Right hindlimb (tissue), 1 donor: Measurements from ENCODE around the gene ABCA3.

Experiments
- DNase-seq: peaks from one replicate; pipeline ENCODE4 v3.0.0-alpha.2; 2018

ABCA3 gene

DNA sequence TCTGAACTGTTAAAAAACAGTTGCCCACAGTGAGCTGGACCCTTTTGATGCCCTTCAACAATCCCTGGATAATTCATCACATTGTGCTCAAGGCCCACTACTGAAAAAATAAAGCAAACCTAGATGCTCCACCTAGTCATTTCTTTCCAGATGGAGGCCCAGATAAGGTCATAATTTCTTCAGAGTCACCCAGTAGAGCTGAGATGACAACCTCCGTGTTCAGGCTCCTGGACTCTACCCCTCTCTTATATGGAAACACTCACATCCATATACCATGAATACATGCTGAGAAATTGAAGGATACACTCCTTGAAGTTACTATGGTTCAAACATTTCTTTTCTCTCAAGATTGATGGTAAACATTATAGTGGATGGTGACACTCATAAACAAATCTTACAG lies 2.7 kb upstream of the ABCA3 start:
- no peak for DNase-seq

DNA sequence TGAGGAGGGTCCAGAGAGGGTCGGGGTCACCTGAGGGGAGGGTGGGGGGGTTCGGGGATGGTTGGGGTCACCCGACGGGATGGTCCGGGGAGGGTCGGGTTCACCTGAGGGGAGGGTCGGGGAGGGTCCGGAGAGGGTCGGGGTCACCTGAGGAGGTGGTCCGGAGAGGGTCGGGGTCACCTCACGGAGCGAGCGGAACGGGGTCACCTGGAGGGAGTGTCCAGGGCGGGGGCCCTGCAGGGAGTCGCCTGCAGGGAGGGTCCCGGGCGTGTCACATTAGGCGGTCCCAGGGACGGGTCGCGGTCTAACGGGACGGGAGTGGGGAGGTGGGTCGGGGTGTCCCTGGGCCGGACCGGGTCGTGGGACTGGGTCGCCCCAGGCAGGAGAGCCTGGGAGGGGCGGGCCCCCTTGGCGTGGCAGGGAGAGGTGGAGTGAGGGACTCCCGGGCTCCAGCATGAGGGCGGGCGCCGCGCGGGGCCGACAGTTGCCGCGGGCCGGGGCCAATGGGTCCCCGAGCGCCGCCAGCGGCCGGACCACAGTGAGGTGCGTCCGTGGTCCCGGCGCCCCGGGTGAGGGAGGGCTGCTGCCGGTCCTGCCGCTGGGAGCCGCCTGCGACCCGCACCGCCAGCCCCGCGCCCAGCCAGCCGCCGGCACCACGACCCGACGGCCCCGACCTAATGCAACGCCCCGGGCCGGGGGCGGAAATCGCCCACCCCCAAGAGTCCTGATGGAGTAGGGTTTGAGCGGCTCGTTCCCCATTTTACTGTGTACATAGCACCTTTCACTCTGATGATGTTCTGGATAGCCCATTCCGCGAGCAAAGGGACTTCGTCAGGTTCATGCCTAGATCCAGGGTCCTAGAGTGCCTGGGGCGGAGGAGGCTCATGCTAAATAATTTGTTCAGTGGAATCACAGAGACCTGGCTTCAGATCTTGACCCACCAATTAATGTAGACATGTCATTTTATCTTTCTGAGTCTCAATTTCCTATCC lies 1.2 kb upstream of the ABCA3 start:
- DNase-seq, result no peak

DNA sequence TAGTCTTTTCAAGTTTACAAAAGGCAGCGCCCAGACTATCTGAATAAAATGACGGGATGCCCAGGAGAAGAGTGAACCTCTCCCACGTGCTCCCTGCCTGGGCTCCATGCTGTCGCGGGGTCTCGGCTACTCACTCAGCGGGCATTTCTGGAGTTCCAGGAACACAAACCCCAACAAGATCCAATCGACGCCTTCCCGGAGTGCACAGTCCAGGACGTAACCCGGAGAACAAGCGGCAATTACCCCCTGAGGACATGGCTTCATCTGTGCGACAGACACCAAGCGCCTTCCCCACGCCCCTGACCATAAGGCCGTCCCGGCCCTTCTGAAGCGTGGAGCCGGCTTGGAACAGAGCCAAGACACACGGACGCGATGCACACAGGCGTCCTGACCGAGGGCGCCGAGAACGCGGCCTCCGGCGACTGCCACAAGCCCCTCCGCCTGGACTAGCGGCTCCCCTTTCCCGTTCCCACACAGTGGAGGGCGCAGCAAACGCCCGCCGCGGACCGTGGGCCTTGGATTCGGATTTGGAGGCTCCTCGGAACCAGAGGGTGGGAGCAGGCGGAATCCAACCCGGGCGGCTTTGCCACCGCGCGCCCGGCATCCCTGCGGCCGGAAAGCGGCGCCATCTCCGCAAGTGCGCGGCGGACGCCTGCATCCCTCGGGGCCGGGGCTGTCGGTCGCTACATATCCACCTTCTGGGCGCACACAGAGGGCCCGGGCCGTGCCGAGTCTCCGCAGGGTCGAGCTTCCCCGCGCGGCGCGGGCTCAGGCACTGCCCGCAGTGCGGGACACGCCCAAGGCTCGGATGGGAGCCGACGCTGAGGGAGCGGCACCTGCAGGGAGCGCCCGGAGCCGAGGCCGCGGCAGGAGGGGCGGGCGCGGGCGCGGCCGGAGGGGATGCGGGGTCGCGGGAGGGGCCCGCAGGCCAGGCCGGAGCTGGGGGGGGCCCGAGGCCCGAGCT lies 725 bp downstream of the ABCA3 start:
- DNase-seq, result peak; percentile 61

DNA sequence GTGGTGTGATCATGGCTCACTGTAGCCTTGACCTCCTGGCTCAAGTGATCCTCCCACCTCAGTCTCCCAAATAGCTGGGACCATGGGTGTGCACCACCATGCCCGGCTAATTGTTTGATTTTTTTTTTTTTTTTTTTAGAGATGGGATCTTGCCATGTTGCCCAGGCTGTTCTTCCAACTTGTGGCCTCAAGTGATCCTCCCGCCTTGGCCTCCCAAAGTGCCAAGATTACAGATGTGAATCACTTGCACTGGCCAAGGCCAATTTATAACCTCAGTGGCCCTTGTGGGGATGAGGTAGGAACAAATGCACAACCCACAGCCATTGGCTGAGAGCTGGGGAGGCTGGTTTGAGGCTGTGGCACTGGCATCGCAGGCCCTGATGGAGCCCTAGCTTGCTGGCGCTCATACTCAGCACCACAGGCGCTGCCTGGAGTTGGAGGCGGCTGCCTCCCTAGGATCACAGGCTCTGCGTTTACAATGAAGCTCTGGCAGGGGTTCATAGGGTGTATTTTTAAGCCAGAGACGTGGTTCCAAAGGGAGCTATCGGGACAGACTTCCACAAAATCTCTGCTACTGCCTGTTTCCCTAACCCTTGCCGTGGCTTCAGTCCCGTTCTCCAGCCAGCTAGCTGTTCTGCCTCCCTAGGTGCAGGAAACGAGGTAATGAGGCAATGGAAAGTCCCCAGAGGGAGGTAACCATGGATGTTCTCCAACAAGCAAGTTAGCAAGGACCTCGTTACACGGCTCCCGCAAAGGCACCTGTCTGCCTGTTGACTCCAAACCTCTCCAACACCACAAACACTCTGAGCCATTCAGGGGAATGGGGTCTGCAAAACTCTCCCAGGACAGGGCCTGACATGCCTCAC lies 2.9 kb downstream of the ABCA3 start:
- DNase-seq, result no peak

DNA sequence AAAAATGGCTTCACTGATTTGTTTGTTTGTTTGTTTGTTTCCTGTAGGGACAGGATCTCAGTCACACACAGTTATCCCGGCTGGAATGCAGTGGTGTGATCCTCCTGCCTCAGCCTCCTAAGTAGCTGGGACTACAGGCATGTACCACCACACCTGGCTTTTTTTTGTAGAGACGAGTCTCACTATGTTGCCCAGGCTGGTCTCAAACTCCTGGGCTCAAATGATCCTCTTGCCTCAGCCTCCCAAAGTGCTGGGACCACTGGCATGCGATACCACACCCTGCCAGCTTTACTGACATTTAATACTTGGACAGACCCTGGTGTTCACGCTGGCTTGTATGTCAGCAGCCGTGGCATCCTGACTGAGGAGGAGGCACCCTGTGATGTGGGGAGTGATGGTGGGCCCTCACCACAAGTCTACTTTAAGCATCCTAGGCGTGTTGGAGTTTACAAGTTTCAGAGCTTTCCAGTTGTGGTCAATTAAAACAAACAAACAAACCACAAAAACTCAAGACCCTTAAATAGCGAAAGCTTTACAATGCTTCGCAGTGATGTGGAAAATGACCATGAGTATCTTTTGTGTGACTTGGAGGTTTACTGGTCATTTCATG lies 5.1 kb downstream of the ABCA3 start:
- no peak for DNase-seq

DNA sequence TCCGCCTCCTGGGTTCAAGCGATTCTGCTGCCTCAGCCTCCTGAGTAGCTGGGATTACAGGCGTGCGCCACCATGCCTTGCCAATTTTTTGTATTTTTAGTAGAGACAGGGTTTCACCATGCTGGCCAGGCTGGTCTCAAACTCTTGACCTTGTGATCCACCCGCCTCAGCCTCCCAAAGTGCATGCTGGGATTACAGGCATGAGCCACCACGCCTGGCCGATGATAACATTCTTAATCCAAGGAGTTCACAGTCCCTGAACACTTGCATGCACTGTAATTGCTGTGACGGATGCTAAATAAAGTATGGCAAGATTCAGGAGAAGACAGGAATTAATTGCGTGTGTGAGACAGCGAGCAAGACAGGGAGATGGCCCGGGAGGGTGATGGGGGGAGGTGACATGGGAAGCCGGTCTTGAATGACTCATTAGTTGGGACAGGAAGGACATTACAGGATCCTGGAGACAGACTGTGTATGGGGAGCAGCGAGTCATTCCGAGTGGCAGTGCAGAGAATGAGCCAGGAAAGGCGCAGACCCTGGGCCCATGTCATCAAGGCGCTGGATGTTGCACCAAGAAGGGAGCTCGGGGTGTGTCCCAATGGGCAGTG lies 6.7 kb downstream of the ABCA3 start:
- DNase-seq, result no peak

DNA sequence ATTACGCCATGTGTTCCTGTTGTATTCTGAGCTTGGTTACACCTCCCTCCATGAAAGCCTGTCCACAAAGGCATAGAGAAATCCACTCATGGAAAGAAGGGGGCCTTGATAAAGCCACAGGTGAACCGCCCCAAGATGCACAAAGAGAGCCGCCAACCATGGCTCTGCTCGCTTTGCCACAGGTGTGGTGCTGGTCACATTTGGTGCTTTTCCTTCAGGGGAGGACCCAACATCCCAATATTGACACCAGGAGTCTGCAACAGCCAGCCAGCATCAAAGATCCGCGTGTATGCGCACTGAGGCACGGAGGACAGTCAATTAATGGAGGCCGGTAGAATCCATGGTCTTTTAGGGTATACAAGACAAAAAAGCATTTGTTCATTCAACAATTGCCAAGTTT lies 7.3 kb downstream of the ABCA3 start:
- DNase-seq, result no peak

DNA sequence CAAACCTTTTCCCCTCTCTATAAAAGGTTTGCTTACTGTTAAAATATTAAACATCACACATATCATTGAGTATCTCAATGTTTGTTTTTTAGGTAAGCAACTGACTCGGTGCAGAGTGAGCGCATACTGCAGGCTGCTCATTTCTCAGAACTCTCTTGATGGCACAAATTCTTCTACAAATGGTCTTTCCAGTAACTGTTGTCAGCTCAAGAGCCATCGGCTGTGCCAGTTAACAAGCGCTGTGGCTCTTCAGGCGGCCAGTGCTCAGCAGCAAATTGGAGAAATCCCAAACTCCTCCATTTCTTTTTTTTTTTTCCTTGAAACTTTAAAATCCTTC lies 8.6 kb downstream of the ABCA3 start:
- no peak for DNase-seq

DNA sequence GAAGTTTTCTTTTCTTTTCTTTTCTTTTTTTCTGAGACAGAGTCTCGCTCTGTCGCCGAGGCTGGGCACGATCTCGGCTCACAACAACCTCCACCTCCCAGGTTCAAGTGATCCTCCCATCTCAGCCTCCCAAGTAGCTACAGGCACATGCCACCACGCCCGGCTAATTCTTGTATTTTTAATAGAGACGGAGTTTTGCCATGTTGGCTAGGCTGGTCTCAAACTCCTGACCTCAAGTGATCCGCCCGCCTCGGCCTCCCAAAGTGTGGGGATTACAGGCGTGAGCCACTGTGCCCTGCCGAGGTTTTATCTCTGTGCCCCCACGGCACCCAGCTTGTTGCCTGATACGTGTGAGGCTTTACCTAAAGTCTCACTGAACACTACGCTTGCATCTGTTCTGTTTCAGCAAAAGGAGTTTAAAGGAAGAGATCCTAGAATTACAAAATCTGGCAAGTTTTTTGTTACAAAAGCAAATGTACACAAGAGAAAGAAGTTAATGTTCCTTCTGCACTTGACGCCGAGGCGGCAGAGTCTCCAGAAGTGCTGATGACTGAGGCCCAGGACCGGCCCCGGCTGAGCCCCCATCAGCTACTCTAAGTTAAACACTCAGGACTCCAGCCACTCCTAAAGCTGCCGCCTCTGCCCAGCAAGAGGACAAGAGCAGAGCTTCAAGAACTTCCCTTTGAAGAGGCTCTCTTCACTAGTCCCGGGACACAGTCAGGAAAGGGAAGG lies 9.2 kb downstream of the ABCA3 start:
- DNase-seq, result no peak

DNA sequence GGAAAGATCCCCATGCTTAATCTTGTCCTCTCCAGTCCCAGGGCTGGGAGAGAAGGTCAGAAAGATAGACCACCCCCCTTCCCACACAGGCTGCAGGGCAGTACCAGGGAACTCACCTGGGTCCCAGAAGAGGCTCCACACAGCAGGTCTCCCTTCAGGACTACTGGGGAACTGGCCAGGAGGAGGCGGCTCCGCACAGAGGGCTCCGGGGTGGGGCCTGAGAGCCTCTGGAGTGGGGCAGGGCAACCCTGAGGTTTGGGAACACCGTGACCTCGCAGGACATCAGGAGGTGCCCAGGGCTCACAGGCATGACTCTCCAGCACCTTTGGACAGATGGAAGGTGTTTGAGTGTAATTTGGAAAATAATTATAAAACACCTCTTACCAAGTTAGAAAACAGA lies 11.0 kb downstream of the ABCA3 start:
- DNase-seq, result no peak

DNA sequence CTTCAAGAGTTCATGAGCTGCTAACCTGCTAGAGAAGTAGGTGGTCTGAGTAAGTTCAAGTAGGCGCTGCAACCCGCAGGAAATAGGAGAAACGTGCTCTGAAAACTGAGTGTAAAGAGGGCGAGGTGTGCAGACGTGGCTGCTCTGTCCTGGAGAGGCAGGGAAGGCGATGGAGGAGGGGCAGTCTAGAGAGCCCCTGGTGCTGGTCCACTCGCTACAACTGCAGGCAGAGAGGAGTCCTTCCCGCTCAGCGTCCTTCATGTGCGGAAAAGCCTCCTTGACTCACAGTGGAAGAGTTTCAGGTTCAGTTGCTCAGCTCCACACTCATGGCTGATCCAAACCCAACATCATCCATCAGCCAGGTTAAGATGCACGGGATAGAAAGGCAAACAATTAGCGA lies 12.1 kb downstream of the ABCA3 start:
- no peak for DNase-seq

DNA sequence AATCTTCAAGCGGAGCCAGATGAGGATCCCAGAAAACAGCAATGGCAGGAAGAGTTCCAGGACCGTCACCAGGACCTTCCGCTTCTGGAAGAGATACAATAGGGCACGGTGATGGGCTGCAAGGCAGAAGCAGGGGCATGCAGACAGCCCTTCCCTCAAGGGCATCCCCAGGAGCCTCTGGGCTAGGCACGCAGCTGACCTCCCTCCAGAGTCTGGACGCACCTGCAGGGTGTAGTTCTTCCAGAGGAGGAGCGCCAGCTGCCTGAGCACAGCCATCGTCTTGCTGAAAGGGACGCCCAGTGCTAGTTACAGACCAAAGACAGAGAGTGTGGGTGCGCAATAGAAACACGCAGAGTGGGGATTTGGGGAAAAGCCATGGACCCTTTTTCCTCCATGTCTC lies 14.3 kb downstream of the ABCA3 start:
- DNase-seq, result no peak

DNA sequence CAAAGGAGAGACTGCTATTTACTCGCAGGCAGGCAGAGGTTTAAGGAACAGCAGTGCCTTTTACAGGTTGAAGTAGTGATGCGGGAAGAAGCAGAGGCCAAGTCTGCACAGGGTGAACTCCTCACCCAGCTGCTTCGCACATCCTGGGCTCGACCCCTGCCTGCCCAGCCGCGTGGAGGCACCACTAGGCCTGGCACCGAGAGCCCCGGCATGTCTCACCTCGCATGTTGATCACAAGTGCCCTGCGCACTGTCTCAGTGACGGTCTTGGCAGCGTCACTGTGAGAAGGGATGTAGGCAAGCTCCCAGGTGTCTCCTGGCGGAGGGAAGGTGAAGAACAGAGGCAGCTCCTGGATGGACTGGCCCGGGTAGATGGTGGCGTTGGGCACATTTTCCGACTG lies 14.7 kb downstream of the ABCA3 start:
- no peak for DNase-seq

DNA sequence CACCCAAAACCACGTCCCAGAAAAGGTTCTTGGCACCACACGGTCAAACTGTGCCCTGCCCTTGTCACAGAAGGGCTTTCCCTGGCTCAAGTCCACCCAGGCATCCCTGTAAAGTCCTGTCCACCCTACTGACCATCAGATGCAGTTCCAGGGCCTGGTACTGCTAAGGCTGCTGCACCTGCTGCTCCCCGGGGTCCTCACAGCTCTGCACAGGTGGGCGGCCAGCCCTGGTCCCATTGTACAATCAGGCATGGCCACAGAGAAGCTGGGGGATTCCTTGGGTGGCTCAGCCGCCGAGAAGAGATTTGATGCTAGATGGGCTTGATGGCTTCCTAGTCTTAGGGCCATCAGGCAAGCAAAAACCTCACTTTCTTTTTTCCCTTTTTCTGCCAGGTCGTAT lies 15.3 kb downstream of the ABCA3 start:
- no peak for DNase-seq

DNA sequence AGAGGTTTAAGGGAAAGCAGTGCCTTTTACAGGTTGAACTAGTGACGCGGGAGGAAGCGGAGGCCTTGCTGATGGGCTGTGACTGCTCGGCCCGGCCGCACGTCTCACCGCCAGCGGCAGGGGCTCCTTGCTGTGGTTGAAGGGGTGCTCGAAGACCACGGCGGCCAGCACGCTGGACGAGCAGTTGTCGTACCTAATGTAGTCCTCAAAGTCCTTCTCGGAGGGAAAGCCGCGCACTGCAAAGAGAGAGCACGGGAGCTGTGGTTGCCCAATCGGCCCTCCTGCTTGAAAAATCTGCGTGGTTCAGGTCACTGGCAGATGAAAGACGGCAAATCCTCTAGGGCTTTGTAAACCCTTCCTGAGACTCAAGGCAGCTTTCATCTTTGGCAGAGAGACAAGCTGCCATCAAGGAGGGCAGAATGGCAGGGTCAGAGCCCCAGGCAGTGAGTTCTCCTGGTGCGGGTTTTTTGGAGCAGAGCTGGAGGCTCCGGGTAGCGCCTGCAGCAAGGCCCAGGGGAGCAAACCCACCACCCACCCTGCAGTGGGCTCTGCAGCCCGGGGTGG lies 16.1 kb downstream of the ABCA3 start:
- no peak for DNase-seq

DNA sequence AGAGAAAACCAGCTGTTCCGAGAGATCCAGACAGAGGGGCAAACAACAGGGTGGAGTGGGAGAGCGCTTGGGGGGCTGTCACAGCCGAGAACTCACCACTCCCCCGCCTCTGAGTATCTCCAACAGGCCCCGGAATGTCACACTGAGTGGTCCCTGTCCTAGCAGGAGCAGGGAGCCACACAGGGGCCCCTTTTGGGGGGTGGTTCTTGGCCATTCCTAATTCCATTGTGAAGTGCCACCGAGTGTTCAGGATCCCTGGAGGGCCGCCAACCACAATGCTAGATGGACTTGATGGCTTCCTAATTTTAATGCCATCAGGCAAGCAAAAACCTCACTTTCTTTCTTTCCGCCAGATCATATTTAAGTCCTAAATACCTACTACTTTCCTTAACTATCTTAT lies 16.8 kb downstream of the ABCA3 start:
- no peak for DNase-seq

DNA sequence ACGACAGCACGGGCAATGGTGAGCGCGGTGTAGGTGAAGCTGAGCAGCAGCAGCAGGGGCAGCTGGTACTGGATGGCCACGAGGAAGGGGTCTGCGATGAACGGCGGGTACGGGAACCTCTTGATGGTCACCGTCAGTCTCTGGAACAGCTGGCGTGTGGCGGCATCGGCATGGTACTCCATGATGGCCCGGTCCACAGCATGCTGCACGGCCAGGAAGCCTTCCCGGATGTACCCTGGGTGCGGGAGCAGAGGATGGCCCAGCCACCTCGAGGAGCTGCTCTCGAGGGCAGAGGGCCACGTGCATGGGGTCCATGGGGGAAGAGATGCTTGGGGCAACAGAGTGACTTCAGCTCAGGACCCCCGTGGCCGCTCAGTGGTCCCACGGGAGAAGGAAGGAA lies 20.9 kb downstream of the ABCA3 start:
- no peak for DNase-seq

DNA sequence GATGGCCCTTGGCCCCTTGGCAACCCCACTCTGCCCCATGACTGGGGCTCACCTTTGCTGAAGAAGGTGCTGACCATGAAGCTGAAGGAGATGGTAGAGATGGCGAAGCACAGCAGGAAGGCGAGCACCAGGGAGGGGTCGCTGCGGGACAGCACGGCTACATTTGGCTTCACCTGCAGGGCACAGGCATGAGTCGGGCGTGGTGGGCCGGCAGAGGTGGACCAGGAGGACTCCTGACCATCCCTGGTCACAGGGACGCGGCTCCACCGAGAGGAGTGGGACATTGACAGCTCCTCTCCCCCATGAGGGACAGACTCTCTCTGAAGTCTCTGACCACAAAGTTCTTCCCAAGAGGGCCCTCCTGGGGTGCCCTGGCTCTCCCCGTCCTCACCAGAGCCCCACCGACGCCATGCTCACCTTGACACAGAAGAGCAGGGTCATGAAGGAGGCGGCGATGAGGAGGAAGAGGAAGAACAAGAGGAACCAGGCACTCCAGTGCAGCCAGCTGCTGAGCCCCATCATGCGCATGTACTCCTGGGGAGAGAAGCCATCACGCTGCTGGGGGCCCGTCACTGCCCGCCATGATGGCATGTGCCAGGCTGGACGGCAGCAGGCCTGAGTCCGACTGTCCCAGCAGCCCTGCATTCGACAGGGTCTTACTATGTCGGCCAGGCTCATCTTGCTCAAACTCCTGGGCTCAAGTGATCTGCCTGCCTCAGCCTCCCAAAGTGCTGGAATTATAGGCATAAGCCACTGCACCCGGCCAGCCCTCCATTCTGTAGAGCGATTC lies 23.1 kb downstream of the ABCA3 start:
- DNase-seq, result no peak

DNA sequence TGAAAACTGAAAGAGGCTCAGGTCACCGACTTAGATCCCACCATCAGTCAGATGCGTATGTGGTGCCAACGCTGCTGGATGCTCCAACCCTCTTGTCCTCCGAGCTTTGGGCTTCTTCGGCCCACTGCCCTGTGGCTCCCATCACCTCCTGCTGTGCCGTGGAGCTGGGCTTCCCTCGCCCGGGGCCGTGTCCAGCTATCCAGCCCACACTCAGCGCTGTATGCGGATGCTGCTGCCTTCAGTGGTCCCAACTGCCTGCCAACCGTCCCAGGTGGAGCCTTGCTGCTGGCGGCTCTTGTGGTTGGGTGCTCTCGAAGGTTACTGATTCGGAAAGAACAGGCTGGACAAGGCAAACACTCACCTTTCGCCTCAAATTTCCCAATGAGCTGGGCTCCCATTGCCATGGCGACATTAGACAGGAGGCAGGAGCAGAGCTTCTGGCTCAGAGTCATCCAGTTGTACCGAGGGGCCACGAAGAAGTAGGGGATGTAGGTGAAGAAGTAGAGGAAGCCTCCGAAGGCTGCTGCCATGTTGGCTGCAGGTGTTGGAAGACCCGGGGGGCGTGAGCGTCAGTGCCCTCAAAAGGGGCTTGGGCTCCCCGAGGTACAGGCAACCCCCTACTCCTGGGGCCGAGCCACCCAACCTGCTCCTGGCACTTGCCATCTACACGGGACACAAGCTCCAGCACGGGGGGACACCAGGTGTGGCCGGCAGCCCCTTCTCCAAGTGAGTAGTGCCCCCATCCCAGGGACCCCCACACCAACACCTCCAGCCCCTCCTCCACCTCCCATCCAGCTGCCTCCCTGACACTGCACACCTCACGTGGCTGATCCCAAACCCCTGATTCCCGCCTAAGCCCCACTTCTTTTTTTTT lies 32.2 kb downstream of the ABCA3 start:
- no peak for DNase-seq
